TTC549 (cell line): ENCODE measurements around the gene RABEPK.
A peak's percentile ranks its signal among the peaks of the same experiment; 100 is the strongest.
"Not testable (repeated sequence)": the region's sequence is repeated elsewhere in the genome, so short reads cannot be mapped to it uniquely, and the experiment has no call there.

Experiments
- FAIRE-seq: peaks from 2 replicates; lab custom pipeline; 2012; peaks lifted over from hg19 to GRCh38; lab: Jason Lieb, UNC

The RABEPK gene

DNA sequence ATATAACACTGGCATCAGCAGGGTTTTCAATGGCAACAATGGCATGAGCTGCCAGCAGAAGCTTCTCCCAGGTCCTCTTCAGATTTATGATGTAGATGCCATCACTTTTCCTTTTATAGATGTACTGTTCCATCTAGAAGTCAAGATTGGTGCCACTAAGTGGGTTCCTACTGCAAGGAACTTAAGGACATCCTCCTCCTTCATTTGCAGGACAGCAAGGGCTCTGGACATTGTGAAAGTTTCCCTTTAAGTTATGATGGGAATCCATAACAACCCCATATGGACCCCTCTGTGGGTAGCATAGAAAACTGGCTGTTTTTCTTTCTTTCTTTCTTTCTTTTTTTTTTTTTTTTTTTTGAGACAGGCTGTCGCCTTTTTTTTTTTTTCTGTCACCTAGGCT, 4.8 kb upstream of the RABEPK start:
- not testable (repeated sequence) for FAIRE-seq

DNA sequence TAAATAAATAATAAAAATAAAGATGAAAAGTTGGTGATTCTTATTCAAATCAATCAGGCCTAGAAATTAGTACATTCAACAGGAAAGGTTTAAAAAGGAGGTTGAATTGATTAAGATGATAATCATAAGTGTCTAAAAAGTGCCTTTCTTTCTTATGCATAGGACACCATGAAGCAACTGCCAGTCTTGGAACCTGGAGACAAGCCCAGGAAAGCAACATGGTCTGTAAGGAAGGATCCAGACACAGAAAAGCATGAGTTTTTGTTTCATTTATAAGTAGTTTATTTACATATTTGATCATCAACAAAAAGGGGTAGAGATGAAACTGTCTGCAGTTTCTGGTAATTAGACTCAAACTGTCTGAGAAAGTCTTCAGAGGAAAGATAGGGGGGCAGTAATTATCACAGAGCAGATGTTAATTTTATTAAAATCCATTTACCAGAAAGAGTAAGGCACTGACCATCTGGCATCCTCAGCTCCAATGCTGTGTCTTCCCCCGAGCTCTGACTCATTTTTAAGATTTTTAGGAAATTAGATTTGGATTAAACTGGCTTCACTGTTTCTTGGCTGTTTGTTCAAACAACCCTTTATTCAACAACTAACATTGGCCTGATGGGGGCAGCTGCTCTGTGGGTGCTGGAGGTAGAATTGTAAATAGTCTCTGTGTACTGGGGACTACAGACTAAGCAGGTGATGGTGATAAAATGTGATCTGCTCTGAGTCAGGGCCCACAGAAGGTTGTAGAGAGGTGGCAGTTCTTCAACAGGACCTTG, 2.7 kb downstream of the RABEPK start:
- no peak for FAIRE-seq

DNA sequence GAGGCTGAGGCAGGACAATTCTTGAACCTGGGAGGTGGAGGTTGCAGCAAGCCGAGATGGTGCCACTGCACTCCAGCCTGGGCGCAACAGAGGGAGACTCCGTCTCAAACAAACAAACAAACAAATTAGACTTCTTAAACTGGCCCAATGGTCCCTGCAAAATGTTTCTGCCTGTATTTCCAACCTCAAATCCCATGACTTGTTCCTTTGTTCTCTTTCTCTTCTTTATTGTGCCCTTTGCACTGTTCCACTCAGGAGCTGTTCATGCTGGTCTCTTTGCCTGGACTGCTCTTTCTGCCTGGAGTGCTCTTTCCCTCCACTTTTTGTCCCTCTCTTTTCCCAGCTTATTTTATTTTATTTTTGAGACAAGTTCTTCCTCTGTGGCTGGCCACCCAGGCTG, 4.1 kb downstream of the RABEPK start:
- no peak for FAIRE-seq

DNA sequence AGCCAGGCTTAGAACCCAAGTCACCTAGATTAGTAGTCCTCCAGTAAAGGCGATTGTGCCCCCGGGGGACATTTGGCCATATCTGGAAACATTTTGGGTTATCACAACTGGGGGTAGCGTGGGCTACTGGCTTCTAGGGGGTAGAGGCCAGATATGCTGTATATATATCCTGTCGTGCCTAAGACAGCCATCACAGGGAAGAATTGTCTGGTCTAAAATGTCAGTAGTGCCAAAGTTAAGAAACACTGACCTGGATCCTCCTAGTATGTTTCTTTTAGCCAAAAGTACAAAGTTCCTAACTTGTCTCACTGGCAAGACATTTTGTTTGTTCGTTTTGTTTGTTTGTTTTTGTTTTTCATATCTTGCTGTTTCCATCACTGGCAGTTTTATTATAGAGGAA, 13.8 kb downstream of the RABEPK start:
- no peak for FAIRE-seq

DNA sequence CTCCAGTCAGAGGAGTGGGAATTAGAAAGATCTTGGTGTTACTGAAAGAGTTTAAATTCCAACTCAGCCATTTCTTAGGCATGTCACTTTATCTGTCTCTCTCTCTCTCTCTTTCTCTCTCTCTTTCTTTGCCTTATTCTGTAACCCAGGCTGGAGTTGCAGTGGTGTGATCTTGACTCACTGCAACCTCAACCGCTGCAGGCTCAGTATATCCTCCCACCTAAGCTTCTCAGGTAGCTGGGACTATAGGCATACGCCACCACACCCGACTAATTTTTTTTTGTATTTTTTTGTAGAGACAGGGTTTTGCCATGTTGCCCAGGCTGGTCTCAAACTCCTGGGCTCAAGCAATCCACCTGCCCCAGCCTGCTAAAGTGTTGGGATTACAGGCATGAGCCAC, 18.3 kb downstream of the RABEPK start:
- no peak for FAIRE-seq

DNA sequence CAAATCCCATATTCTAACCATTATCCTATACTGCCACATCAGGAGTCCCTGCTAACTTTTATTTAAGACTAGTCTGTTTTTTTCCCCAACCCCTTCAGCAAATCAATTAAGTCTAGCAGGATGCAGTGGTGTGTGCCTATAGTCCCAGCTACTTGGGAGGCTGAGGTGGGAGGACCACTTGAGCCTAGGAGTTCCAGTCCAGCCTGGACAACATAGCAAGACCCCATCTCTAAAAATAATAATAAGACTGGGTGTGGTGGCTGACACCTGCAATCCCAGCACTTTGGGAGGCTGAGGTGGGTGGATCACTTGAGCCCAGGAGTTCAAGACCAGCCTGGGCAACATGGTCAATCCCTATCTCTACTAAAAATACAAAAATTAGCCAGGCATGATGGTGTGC, 24.5 kb downstream of the RABEPK start:
- not testable (repeated sequence) for FAIRE-seq

DNA sequence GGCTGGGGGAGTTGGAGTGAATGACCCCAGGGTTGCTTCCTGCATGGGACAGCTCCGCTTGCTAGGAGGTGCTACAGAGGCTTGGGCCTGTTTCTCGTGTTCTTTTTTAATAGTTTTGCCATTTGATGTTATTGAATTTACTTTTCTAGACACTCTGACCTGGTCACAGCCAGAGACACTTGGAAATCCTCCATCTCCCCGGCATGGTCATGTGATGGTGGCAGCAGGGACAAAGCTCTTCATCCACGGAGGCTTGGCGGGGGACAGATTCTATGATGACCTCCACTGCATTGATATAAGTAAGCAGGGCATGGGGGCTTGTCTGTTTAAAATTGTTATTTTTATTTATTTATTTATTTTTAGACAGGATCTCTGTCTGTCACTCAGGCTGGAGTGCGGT, 27.4 kb downstream of the RABEPK start:
- FAIRE-seq = no peak

DNA sequence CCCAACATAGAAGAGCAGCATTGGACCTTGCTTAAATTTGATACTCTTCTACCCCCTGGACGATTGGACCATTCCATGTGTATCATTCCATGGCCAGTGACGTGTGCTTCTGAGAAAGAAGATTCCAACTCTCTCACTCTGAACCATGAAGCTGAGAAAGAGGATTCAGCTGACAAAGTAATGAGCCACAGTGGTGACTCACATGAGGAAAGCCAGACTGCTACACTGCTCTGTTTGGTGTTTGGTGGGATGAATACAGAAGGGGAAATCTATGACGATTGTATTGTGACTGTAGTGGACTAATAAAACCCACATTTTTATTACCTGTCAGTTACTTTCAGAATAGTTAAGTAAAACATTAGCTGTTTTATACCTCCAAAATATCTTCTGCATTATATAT, 33.3 kb downstream of the RABEPK start:
- FAIRE-seq = peak; percentile 41

DNA sequence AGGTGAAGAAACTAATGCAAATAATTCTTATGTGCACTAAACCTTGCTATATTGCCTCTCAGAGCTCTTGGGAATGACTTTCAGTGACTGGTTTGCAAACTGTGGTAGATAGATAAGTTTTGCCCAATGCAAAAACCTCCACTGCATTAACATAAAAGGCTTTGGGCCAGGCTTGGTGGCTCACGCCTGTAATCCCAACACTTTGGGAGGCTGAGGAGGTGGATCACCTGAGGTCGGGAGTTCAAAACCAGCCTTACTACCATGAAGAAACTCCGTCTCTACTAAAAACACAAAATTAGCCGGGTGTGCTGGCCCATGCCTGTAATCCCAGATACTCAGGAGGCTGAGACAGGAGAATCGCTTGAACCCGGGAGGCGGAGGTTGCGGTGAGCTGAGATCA, 33.8 kb downstream of the RABEPK start:
- not testable (repeated sequence) for FAIRE-seq

DNA sequence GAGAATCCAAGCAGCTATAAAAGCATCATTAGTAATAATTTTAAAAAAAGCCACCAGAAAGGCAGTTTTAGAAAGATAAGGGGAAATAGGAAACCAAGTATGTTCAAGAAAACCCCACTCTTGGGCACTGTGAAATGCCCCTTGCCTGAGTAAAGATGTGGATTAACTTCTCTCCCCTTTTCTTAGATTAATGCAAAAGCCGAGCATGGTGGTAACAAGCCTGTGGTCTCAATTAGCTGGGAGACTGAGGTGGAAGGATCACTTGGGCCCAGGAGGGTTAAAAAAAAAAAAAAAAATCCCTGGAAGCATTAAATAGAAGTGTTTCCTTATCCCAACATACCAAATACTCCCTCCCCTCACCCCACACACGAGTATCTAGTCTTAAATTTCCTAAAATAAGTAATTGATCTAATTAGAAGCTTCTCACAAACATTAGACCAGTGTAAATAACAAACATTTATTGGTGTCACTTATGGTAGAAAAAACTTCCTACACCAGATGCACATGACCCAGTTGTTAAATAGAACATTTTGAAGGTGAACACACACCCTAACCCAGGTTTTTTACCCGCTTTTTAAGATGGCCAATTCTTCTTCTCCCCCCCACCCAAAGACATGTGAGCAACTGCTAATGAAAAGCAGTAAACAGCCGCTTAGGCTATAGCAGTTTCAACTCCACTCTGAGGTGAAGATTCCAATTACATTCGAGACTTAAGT, 35.6 kb downstream of the RABEPK start:
- FAIRE-seq = no peak

DNA sequence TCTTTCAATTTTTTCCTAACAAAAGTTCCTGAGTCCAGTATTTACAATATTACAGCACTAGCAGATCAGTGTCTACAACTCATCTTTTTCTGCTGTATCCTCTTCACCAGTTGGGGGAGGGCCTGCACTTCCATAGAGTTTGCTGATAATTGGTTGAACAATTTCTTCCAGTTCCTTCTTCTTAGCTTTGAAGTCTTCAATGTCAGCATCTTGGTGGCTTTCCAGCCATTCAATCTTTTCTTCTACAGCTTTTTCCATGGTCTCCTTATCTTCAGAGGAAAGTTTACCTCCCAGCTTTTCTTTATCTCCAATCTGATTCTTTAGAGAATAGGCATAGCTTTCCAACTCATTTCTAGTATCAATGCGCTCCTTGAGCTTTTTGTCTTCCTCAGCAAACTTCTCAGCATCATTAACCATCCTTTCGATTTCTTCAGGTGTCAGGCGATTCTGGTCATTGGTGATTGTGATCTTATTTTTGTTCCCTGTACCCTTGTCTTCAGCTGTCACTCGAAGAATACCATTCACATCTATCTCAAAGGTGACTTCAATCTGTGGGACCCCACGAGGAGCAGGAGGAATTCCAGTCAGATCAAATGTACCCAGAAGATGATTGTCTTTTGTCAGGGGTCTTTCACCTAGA, 36.3 kb downstream of the RABEPK start:
- not testable (repeated sequence) for FAIRE-seq

DNA sequence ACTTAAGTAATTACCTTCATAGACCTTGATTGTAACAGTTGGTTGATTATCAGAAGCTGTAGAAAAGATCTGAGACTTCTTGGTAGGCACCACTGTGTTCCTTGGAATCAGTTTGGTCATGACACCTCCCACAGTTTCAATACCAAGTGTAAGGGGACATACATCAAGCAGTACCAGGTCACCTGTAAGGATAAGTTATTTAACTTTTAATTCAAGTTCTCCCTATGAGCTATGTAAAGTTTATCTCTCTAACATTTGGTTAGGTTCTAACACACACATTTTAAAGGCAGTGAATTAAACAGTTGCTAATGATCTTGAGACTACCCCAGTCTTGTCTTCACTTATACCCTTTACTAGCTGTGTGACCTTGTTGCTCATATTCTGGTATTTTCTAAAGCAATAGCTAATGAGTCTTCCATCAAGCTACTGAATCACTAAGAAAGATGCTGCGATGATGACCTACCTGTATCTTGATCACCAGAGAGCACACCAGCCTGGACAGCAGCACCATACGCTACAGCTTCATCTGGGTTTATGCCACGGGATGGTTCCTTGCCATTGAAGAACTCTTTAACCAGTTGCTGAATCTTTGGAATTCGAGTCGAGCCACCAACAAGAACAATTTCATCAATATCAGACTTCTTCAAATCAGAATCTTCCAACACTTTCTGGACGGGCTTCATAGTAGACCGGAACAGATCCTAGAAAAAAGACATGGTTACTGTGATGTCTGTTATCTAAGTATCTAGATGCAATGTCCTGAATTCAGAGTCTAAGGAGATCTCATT, 38.0 kb downstream of the RABEPK start:
- FAIRE-seq = no peak

DNA sequence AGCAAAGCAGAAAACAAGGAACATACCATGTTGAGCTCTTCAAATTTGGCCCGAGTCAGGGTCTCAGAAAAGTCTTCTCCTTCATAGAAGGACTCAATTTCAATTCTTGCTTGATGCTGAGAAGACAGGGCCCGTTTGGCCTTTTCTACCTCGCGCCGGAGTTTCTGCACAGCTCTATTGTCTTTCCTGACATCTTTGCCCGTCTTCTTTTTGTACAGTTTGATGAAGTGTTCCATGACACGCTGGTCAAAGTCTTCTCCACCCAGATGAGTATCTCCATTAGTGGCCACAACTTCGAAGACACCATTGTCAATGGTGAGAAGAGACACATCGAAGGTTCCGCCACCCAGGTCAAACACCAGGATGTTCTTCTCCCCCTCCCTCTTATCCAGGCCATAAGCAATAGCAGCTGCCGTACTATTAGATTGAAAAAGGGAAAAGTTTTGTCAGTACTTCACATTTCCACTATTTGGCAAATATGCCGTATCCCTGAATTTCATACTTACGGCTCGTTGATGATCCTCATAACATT, 38.6 kb downstream of the RABEPK start:
- no peak for FAIRE-seq

DNA sequence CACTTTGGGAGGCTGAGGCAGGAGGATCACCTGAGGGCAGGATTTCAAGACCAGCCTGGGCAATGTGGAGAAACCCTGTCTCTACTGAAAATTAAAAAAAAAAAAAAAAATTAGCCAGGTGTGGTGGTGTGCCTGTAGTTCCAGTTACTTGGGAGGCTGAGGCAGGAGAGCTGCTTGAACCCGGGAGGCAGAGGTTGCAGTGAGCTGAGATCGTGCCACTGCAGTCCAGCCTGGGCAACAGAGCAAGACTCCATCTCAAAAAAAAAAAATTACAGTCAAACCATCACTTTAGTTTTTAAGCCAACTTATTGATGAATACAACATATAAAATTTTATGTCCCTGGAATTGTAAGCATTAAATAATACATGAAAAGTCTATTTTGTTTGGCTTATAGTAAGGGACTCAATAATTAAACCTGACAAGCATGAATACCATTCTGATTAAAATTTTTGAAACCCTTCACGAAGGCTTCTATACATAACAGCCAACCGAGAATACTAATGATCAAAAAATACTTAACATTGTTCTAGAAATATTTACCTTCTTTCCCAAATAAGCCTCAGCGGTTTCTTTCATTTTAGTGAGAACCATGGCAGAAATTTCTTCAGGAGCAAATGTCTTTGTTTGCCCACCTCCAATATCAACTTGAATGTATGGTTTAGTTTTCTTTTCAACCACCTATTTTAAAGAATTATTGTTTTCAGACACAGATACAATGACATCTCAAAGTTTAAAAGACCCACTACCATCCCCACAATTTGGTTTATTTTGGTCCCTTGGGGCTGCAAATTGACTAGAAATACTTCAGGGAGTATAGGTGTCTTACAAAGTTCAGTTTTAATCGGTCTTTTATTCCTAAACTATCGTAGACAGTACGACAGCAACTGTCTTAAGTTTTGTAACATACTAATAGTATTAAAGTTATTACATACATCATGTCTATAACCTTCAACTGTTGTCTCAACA, 39.6 kb downstream of the RABEPK start:
- FAIRE-seq = no peak

DNA sequence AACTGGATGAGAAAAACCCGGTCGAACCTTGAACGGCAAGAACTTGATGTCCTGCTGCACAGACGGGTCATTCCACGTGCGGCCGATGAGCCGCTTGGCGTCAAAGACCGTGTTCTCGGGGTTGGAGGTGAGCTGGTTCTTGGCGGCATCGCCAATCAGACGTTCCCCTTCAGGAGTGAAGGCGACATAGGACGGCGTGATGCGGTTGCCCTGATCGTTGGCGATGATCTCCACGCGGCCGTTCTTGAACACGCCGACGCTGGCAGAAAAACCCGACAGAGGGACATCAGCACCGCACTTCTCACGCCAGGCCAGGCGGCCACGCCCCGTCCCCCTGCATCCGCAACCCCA, 40.3 kb downstream of the RABEPK start:
- no peak for FAIRE-seq

DNA sequence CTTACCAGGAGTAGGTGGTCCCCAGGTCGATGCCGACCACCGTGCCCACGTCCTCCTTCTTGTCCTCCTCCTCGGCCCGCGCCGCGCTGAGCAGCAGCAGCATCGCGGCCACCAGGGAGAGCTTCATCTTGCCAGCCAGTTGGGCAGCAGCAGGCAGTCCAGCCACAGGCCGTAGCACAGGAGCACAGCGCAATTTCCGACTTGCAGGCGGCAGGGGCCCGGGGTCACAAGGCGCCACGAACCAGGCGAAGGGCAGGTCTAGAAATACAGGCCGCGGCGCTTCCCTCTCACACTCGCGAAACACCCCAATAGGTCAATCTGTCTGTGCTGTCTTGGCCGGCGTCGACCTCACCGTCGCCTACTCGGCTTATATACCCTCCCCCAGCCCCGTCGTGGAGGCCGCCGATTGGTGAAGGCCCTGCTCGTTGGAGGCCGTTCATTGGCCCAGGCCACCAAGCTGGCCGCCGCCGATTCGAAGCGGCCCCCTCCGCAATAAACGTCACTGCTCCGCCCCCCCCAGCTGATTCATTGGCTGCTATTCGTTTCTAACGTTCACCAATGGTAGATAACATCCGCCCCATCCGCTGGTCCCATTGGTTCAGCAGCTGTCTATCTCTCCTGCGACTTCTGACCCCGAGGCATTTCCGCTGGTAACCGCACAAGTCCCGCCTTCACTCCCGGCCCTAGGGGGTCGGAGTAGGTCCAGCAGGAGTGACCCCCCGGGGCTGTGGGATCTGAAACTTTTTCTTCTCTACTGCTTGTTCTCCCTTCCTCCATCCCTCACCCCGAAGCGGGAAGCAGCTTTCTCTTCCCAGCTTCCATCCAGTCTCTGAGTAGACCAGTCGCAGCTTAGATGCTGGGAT, 40.9 kb downstream of the RABEPK start, which contains the start of gene HSPA5:
HSPA5 (minus strand) TSS at position 344 of the 863 bp plus-strand sequence; CDS start at position 127, 217 bp downstream.
- FAIRE-seq = peak; percentile 94

DNA sequence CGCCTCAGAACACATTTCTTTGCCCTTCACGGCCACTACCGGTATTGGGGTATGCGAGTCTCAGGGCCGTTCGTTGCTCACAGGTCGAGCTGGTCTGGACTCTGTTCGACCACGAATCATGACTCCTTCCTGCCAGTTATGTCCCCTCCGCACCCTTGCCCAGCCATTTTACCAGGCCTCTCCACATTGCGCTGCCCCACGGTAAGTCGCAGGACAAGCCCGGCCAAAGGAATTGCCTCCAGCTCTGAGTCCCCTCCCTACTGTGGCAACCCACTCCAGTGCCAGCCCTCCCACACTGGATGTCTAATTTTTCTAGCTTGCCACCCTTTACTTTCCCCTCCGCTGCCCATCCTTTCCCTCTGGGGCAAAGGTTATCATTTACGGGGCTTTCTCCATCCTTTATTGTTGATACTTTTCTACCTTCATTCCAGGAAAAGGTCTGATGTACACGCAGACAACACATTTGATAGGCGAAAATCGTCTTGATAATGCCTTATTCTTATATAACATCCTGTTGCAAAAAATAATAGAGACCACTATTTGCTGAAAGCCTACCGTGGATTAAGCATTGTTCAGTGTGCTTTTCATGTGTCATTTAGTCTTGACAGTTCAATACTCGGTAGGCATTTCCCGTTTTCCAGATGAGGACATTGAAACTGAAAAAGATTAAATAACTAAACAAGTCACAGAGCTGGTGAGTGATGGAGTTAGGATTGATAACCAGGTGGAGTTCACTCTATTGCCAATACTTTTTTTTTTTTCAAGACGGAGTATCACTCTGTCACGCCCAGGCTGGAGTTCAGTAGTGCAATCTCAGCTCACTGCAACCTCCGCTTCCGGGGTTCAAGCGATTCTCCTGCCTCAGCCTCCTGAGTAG, 41.8 kb downstream of the RABEPK start:
- FAIRE-seq = no peak

DNA sequence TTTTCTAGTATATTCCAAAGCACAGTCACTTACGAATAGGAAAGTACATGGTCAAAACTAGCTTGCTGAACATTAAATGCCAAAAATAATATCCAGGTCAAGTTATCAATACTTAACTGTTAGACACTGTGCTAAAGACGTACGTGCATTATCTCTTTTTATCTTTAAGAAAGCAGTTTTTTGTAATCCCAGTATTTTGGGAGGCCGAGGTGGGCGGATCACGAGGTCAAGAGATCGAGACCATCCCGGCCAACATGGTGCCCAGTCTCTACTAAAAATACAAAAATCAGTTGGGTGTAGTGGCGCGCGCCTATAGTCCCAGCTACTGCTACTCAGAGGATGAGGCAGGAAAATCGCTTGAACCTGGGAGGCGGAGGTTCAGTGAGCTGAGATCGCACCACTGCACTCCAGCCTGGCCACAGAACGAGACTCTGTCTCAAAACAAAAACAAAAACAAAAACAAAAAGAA, 43.5 kb downstream of the RABEPK start:
- no peak for FAIRE-seq

DNA sequence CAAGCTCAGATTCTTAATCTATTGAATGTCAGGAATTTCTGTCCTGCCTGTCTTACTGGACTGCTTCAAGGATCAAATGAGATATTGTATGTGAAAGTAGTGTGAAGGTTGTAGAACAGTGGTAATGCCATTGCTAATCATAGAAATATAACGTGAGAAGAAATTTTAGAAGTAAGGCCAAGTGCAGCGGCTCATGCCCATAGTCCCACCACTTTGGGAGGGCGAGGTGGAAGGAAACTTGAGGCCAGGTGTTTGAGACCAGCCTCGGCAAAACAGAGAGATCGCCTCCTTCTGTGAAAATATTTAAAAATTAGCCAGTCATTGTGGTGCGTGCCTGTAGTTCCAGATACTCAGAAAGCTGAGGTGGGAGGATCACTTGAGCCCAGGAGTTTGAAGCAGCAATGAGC, 45.9 kb downstream of the RABEPK start:
- no peak for FAIRE-seq
